SK-N-SH treated with all-trans-retinoic acid at 6 μM for 48 hours (cell line): ENCODE results near the gene PKDCC.

Source experiments
- ATAC-seq: fragments of 200-7000 bp; cut with Tn5 transposase; 3 replicates; pipeline ENCODE4 v1.9.1; 2020; ENCODE audit warnings: mild to moderate bottlenecking, moderate library complexity
- ARNTL ChIP-seq: fragments of 450-650 bp; formaldehyde crosslinking; IDR thresholded peaks from 2 replicates; pipeline ENCODE4 v1.5.0; 2020; ENCODE audit warnings: low read depth, mild to moderate bottlenecking, moderate library complexity, borderline replicate concordance
- BACH2 ChIP-seq: fragments of 250-450 bp; sonication (Bioruptor Pico); IDR thresholded peaks from 2 replicates; pipeline ENCODE4 v1.9.0; 2021; ENCODE audit warnings: mild to moderate bottlenecking, borderline replicate concordance
- CSDC2 ChIP-seq: fragments of 250-450 bp; sonication (Bioruptor Pico); IDR thresholded peaks from 2 replicates; pipeline ENCODE4 v1.5.0; 2020; ENCODE audit warnings: mild to moderate bottlenecking, moderate library complexity
- ESRRG ChIP-seq: fragments of 250-450 bp; sonication (Bioruptor Pico); IDR thresholded peaks from 2 replicates; pipeline ENCODE4 v1.6.1; 2021; ENCODE audit warnings: mild to moderate bottlenecking
- GLIS3 ChIP-seq: fragments of 250-450 bp; sonication (Bioruptor Pico); IDR thresholded peaks from 2 replicates; pipeline ENCODE4 v1.5.0; 2020; ENCODE audit warnings: mild to moderate bottlenecking, moderate library complexity
- OSR1 ChIP-seq: fragments of 250-450 bp; sonication (Bioruptor Pico); IDR thresholded peaks from 2 replicates; pipeline ENCODE4 v1.8.0; 2022; ENCODE audit warnings: moderate library complexity, mild to moderate bottlenecking, inconsistent platforms
- PATZ1 ChIP-seq: fragments of 250-450 bp; sonication (Bioruptor Pico); IDR thresholded peaks from 2 replicates; pipeline ENCODE4 v1.8.0; 2020; ENCODE audit warnings: mild to moderate bottlenecking, moderate library complexity, borderline replicate concordance
- POU6F1 ChIP-seq: fragments of 250-450 bp; sonication (Bioruptor Pico); IDR thresholded peaks from 2 replicates; pipeline ENCODE4 v1.8.0; 2021; ENCODE audit warnings: low read depth, mild to moderate bottlenecking, moderate library complexity, borderline replicate concordance
- RARB ChIP-seq: fragments of 250-450 bp; sonication (Bioruptor Pico); IDR thresholded peaks from 2 replicates; pipeline ENCODE4 v1.8.0; 2021; ENCODE audit warnings: mild to moderate bottlenecking, moderate library complexity
- TSHZ2 ChIP-seq: fragments of 250-450 bp; sonication (Bioruptor Pico); IDR thresholded peaks from 2 replicates; pipeline ENCODE4 v1.5.0; 2020; ENCODE audit warnings: mild to moderate bottlenecking, moderate library complexity
- ZC3H10 ChIP-seq: fragments of 250-450 bp; sonication (Bioruptor Pico); IDR thresholded peaks from 2 replicates; pipeline ENCODE4 v1.5.1; 2021; ENCODE audit warnings: mild to moderate bottlenecking, moderate library complexity
- ZFP3 ChIP-seq: fragments of 250-450 bp; sonication (Bioruptor Pico); IDR thresholded peaks from 2 replicates; pipeline ENCODE4 v1.5.0; 2020; ENCODE audit warnings: mild to moderate bottlenecking, moderate library complexity
- ZFP30 ChIP-seq: fragments of 450-650 bp; formaldehyde crosslinking; IDR thresholded peaks from 2 replicates; pipeline ENCODE4 v1.5.0; 2022; ENCODE audit warnings: mild to moderate bottlenecking, moderate library complexity
- ZNF565 ChIP-seq: fragments of 450-650 bp; formaldehyde crosslinking; conservative IDR thresholded peaks from 2 replicates; pipeline ENCODE4 v1.5.0; 2020; ENCODE audit warnings: low read depth, mild to moderate bottlenecking, moderate library complexity
- ZNF70 ChIP-seq: fragments of 450-650 bp; formaldehyde crosslinking; IDR thresholded peaks from 2 replicates; pipeline ENCODE4 v1.5.0; 2020; ENCODE audit warnings: mild to moderate bottlenecking, moderate library complexity
- ZNF8 ChIP-seq: fragments of 450-650 bp; formaldehyde crosslinking; IDR thresholded peaks from 2 replicates; pipeline ENCODE4 v1.5.0; 2020; ENCODE audit warnings: mild to moderate bottlenecking, moderate library complexity

The PKDCC gene

GRCh38 chr2:42026272-42026671 is 21.5 kb upstream of the PKDCC start:
- no peak for ATAC-seq
- TF ChIP-seq ZFP3 (CRISPR knock-in tag) = no peak
- no peak for TF ChIP-seq RARB (CRISPR knock-in tag)
- TF ChIP-seq ZNF70 (CRISPR knock-in tag) = no peak
- TF ChIP-seq OSR1 (CRISPR knock-in tag) = no peak
- no peak for TF ChIP-seq ARNTL (CRISPR knock-in tag)

GRCh38 chr2:42028571-42029148 is 19.2 kb upstream of the PKDCC start:
- no peak for ATAC-seq

GRCh38 chr2:42029171-42029570 is 18.6 kb upstream of the PKDCC start:
- no peak for ATAC-seq
- TF ChIP-seq CSDC2 (CRISPR knock-in tag) = no peak
- no peak for TF ChIP-seq ARNTL (CRISPR knock-in tag)
- no peak for TF ChIP-seq TSHZ2
- no peak for TF ChIP-seq BACH2 (CRISPR knock-in tag)
- TF ChIP-seq RARB (CRISPR knock-in tag) = no peak
- no peak for TF ChIP-seq ESRRG (CRISPR knock-in tag)
- no peak for TF ChIP-seq GLIS3 (CRISPR knock-in tag)
- no peak for TF ChIP-seq ZNF70 (CRISPR knock-in tag)
- no peak for TF ChIP-seq PATZ1 (CRISPR knock-in tag)
- TF ChIP-seq ZC3H10 (CRISPR knock-in tag) = no peak

More at GRCh38 chr2:42028571-42029148, 19.2 kb upstream of the PKDCC start:
- no peak for TF ChIP-seq ZNF8
- no peak for TF ChIP-seq TSHZ2

- ATAC-seq = no peak
Measured at GRCh38 chr2:42029639-42030199, 18.1 kb upstream of the PKDCC start.

More at GRCh38 chr2:42029639-42030199, 18.1 kb upstream of the PKDCC start:
- TF ChIP-seq ESRRG (CRISPR knock-in tag) = no peak
- no peak for TF ChIP-seq ZNF565 (CRISPR knock-in tag)
- TF ChIP-seq POU6F1 = no peak
- no peak for TF ChIP-seq ZFP30 (CRISPR knock-in tag)
